Gastroesophageal sphincter (tissue), 3 donors: Measurements from ENCODE around the gene ZNRD2.

Source experiments
- EP300 ChIP-seq: sonication (generic); formaldehyde crosslinking; IDR thresholded peaks from one replicate; pipeline ENCODE4 v1.6.1; 2017; ENCODE audit warnings: antibody characterized with exemption, mild to moderate bottlenecking
- POLR2A ChIP-seq, 2 donors: fragments of 450-650 bp; IDR thresholded peaks; one replicate each; pipeline ENCODE4 v1.6.1; 2017; ENCODE audit warnings: antibody characterized with exemption in 2 of 2, mild to moderate bottlenecking in 2 of 2, moderate library complexity in 1 of 2
- POLR2AphosphoS5 ChIP-seq: sonication (generic); formaldehyde crosslinking; IDR thresholded peaks from one replicate; pipeline ENCODE4 v1.6.1; 2017; ENCODE audit warnings: antibody characterized with exemption
- TF ChIP-seq, protein P1 (sequence below), 4 experiments: fragments of 200-600 bp in 2 of 4; fragments of 450-650 bp in 2 of 4; sonication (generic) in 1 of 4; IDR thresholded peaks; one replicate each; pipeline ENCODE4 v1.5.1; 2017 to 2019; ENCODE audit warnings: antibody characterized with exemption in 4 of 4, mild to moderate bottlenecking in 2 of 4, moderate library complexity in 2 of 4

DNA sequence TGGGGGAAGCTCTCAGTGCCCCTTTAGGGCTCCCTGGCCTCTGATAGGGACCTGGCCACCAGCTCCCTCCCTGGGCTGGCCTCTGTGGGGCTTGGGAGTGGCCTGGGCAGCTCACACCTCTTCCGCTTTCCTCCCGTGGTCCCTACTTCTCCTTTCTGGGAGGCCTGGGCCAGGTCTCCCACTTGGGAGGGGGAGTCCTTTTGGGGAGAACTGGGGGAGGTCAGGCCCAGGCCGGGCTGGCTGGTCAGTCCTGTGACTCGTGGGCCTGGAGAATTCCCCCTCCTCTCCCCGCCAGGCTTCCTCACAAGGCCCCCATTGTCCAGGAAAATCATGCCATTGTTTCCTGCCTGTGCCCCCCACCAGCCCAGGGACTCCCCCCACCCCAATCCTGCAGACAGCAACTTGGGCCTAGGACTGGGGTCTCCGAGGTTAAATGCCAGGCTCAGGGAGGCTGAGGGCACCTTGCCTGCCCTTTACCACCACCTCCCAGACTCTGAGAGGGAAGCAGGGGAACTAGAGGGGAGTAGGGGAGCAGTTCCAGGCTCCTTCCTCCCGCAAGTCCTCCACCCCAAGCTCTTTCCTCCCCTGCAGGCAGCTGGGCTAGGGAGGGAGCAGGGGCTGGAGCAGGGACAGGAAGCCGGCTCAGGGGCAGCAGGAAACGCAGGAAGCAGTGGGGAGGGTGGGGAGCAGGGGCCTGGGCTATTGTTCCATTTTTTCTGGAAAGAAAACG, 40.9 kb downstream of the ZNRD2 start:
- TF ChIP-seq, protein P1, sequence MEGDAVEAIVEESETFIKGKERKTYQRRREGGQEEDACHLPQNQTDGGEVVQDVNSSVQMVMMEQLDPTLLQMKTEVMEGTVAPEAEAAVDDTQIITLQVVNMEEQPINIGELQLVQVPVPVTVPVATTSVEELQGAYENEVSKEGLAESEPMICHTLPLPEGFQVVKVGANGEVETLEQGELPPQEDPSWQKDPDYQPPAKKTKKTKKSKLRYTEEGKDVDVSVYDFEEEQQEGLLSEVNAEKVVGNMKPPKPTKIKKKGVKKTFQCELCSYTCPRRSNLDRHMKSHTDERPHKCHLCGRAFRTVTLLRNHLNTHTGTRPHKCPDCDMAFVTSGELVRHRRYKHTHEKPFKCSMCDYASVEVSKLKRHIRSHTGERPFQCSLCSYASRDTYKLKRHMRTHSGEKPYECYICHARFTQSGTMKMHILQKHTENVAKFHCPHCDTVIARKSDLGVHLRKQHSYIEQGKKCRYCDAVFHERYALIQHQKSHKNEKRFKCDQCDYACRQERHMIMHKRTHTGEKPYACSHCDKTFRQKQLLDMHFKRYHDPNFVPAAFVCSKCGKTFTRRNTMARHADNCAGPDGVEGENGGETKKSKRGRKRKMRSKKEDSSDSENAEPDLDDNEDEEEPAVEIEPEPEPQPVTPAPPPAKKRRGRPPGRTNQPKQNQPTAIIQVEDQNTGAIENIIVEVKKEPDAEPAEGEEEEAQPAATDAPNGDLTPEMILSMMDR (IDR thresholded peaks at IDR 0.05): no peak
- TF ChIP-seq POLR2AphosphoS5 (no peak), POLR2A (IDR thresholded peaks at IDR 0.05) (no peak), EP300 (no peak)
